NCI-H2081 (cell line): ENCODE data around the gene SMIM28.

Experiments used
- DNase-seq, 2 experiments: peaks; one replicate each; lab custom pipeline; 2025; lab: John Stamatoyannopoulos, UW

SMIM28 gene

DNA sequence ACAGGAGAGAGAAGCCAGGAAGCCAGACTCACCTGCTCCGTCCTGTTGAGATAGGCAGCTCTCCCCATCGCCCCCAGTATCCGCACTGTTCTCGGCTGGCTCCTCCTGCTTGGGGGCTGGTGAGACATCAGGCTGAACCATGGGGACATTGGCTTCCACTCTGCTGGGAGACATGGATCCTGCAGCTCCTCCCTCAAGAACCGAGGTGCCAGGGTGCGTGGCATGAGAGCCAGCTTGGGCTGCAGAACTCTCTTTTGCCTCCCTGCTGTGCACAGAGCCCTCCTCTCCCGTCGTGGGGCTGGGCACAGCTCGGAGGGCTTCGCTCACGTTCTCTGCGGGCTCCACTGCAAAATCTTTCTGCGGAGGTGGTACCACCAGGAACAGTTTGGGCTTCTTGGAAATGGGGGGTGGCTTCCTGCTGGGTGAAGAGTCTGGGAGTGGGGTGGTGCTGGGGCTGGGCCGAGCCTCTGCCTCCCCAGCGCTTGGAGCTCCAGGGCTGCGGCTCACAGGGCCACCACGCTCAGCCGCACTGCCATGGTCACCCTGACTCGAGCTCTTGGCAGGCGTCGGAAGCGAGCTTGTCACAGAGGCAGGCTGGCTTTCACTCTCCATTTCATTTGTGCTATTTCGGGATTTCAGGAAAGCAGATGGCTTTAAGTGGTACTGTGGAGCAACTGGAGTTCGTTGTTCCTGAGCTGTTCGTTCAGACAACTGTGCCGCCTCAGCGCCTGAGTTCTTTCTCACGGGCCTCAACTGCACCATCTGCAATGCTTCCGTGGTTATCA lies 52.8 kb downstream of the SMIM28 start:
- DNase-seq, result no peak

DNA sequence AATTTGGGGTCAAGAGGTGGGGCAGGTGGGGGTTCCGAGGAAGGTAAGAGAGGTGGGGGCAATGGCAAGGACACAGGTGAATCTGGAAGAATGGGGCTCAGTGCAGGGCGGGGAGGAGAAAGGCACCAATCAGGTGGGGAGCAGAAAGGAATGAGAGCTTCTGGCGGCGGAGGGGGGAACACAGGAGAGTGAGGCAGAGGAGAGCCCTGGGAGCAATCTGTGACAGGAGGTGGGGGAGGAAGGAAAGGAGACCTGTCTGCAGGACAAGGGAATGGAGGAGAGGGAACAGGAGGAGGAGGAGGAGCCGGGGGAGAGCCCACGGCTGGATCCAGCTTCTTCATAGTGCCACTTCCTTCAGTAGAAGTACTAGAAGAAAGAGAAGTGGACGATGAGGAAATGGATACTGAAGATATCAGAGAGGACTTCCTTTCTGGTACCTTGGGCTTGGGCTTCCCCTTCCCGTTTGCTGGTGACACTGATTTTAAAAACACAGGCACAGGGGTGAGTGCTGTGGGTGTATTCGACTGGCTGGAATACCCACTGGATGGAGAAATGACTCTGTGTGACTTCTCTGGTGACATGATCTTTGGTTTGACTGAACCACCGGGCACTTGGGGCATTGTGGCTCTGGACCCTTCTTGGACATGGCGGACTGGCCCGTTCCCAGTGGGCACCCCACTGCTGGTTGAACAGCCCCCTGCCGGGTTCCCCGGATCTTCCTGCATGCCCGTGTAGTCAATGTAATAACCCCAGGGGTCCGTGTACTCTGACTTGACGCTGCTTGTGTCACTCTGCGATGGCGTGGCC lies 53.8 kb downstream of the SMIM28 start:
- no peak for DNase-seq

DNA sequence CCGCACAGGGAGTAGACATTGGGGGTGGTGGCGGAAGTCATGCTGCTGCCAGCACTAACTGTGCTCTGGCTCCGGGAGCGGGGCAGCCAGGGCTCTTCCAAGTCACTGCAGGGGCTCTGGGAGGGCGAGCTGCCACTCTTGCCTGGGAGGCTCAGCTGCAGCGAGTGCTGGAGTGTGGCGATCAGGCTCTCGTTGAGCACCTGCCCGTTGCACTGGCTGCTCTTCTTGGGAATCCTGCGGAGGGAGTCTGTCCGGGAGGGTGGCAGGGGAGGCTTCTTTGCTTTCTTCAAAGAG lies 54.3 kb downstream of the SMIM28 start:
- no peak for DNase-seq
